GM13976 (cell line): Measurements from ENCODE around the gene COPZ2.
"Not testable (repeated sequence)": the region's sequence is repeated elsewhere in the genome, so short reads cannot be mapped to it uniquely, and the experiment has no call there.

ENCODE experiments used
- DNase-seq: peaks from one replicate; pipeline ENCODE4 v3.0.0; 2012; ENCODE audit warnings: low spot score
- CTCF ChIP-seq: IDR thresholded peaks from 2 replicates; pipeline ENCODE4 v1.5.1; 2012; ENCODE audit warnings: borderline replicate concordance, mild to moderate bottlenecking; ENCODE audit not compliant: insufficient read depth; ENCODE audit errors: extremely low read depth, missing control alignments, control extremely low read depth
- in situ Hi-C: fragments of 300-500 bp; cut with MboI; formaldehyde crosslinking; loops from one replicate; pipeline ENCODE4 v1.12.0; 2022; ENCODE audit warnings: low sequenced_read_pairs, mixed read lengths, inconsistent platforms; ENCODE audit not compliant: unreplicated experiment

The COPZ2 gene

GRCh38 chr17:48006936-48007709, 30.5 kb downstream of the COPZ2 start:
- in situ Hi-C loops, result no loop called here
- no peak for TF ChIP-seq CTCF
- DNase-seq, result no peak

GRCh38 chr17:48004983-48005382, 32.6 kb downstream of the COPZ2 start:
- TF ChIP-seq CTCF, result no peak
- in situ Hi-C loops, result no loop called here
- DNase-seq, result no peak

GRCh38 chr17:48003417-48004151, 34.0 kb downstream of the COPZ2 start:
- in situ Hi-C loops, result no loop called here
- DNase-seq, result no peak
- TF ChIP-seq CTCF, result no peak

- no peak for TF ChIP-seq CTCF
- no peak for DNase-seq
- in situ Hi-C loops, result no loop called here
These were observed 34.6 kb downstream of the COPZ2 start for GRCh38 chr17:48002916-48003416.

- no peak for TF ChIP-seq CTCF
- peak; percentile 73 for DNase-seq
- in situ Hi-C loops, result no loop called here
These were observed 35.2 kb downstream of the COPZ2 start for GRCh38 chr17:48002266-48002915.

- in situ Hi-C loops, DNase-seq: not testable (repeated sequence)
These were observed 35.9 kb downstream of the COPZ2 start for GRCh38 chr17:48001657-48002056.

- TF ChIP-seq CTCF, result no peak
- DNase-seq, result no peak
- in situ Hi-C loops, result no loop called here
These were observed 36.4 kb downstream of the COPZ2 start for GRCh38 chr17:48001197-48001596.
